ENCODE results near the gene MAPK4.

DNA sequence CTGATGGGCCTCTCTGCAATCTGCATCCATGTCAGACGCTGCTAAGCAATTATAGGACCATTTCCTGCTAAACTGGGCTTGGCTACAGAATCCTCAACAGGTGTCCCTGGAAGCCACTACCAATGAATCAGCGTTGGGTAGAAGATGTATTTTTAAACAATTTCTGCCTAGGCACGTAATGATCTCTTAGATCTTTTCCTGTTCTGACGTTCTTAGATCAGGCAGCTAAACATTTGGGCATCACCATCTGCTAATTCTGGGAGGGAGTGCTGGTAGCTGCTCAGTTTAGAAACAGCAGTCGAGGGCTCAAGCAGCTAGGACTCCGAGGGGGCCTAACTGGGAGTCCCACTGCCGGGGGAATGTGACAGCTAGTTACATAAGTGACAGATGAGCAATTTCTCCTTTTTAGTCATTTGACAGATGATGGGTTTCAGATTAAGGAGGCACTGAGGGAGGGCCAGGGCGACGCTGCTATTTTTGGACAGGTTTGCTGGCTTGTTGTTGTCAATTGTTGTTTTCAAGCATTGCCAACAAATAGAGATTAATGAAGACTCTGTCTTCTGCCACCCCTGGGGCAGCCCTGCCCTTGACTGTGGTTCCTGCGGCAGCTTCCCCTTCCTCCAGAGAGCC lies 167.2 kb downstream of the MAPK4 start:
- TF ChIP-seq, protein P1, sequence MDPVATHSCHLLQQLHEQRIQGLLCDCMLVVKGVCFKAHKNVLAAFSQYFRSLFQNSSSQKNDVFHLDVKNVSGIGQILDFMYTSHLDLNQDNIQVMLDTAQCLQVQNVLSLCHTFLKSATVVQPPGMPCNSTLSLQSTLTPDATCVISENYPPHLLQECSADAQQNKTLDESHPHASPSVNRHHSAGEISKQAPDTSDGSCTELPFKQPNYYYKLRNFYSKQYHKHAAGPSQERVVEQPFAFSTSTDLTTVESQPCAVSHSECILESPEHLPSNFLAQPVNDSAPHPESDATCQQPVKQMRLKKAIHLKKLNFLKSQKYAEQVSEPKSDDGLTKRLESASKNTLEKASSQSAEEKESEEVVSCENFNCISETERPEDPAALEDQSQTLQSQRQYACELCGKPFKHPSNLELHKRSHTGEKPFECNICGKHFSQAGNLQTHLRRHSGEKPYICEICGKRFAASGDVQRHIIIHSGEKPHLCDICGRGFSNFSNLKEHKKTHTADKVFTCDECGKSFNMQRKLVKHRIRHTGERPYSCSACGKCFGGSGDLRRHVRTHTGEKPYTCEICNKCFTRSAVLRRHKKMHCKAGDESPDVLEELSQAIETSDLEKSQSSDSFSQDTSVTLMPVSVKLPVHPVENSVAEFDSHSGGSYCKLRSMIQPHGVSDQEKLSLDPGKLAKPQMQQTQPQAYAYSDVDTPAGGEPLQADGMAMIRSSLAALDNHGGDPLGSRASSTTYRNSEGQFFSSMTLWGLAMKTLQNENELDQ (tag by site-specific recombination; IDR thresholded peaks at IDR 0.05; ENCODE audit: low read depth), result no peak
- TF ChIP-seq, protein P2, sequence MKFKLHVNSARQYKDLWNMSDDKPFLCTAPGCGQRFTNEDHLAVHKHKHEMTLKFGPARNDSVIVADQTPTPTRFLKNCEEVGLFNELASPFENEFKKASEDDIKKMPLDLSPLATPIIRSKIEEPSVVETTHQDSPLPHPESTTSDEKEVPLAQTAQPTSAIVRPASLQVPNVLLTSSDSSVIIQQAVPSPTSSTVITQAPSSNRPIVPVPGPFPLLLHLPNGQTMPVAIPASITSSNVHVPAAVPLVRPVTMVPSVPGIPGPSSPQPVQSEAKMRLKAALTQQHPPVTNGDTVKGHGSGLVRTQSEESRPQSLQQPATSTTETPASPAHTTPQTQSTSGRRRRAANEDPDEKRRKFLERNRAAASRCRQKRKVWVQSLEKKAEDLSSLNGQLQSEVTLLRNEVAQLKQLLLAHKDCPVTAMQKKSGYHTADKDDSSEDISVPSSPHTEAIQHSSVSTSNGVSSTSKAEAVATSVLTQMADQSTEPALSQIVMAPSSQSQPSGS (tag by site-specific recombination; IDR thresholded peaks at IDR 0.05; ENCODE audit: low read depth), result no peak
- TF ChIP-seq, protein P3, sequence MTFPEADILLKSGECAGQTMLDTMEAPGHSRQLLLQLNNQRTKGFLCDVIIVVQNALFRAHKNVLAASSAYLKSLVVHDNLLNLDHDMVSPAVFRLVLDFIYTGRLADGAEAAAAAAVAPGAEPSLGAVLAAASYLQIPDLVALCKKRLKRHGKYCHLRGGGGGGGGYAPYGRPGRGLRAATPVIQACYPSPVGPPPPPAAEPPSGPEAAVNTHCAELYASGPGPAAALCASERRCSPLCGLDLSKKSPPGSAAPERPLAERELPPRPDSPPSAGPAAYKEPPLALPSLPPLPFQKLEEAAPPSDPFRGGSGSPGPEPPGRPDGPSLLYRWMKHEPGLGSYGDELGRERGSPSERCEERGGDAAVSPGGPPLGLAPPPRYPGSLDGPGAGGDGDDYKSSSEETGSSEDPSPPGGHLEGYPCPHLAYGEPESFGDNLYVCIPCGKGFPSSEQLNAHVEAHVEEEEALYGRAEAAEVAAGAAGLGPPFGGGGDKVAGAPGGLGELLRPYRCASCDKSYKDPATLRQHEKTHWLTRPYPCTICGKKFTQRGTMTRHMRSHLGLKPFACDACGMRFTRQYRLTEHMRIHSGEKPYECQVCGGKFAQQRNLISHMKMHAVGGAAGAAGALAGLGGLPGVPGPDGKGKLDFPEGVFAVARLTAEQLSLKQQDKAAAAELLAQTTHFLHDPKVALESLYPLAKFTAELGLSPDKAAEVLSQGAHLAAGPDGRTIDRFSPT (tag by site-specific recombination; IDR thresholded peaks at IDR 0.05), result no peak
- no peak for TF ChIP-seq GLI2 (tag by site-specific recombination; IDR thresholded peaks at IDR 0.05; ENCODE audit: borderline replicate concordance, low read depth)
- no peak for TF ChIP-seq MYNN (tag by site-specific recombination; IDR thresholded peaks at IDR 0.05; ENCODE audit: borderline replicate concordance)
- TF ChIP-seq, protein P4, sequence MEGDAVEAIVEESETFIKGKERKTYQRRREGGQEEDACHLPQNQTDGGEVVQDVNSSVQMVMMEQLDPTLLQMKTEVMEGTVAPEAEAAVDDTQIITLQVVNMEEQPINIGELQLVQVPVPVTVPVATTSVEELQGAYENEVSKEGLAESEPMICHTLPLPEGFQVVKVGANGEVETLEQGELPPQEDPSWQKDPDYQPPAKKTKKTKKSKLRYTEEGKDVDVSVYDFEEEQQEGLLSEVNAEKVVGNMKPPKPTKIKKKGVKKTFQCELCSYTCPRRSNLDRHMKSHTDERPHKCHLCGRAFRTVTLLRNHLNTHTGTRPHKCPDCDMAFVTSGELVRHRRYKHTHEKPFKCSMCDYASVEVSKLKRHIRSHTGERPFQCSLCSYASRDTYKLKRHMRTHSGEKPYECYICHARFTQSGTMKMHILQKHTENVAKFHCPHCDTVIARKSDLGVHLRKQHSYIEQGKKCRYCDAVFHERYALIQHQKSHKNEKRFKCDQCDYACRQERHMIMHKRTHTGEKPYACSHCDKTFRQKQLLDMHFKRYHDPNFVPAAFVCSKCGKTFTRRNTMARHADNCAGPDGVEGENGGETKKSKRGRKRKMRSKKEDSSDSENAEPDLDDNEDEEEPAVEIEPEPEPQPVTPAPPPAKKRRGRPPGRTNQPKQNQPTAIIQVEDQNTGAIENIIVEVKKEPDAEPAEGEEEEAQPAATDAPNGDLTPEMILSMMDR (tag by site-specific recombination; IDR thresholded peaks at IDR 0.05), result no peak

Data from HEK293 (cell line).